GM12892 (cell line): Measurements from ENCODE around the gene MATN1.

Experiments used
- POLR2A ChIP-seq: IDR thresholded peaks from 2 replicates; pipeline ENCODE4 v1.6.1; 2011; ENCODE audit warnings: low read depth, low read length, control low read depth
- POLR2AphosphoS5 ChIP-seq: IDR thresholded peaks from 2 replicates; pipeline ENCODE4 v1.6.1; 2011; ENCODE audit warnings: low read depth, low read length, control low read depth

GRCh38 chr1:30754684-30755171 lies 31.3 kb upstream of the MATN1 start:
- TF ChIP-seq POLR2A (peak; percentile 71), POLR2AphosphoS5 (peak; percentile 87)
